HG03460 (cell line): ENCODE results near the gene KRT75.
"Not testable (repeated sequence)": the region's sequence is repeated elsewhere in the genome, so short reads cannot be mapped to it uniquely, and the experiment has no call there.

Experiments used
- ATAC-seq: cut with Tn5 transposase; IDR thresholded peaks from one replicate; pipeline ENCODE4 v1.9.1; 2021; ENCODE audit not compliant: unreplicated experiment

Gene KRT75

DNA sequence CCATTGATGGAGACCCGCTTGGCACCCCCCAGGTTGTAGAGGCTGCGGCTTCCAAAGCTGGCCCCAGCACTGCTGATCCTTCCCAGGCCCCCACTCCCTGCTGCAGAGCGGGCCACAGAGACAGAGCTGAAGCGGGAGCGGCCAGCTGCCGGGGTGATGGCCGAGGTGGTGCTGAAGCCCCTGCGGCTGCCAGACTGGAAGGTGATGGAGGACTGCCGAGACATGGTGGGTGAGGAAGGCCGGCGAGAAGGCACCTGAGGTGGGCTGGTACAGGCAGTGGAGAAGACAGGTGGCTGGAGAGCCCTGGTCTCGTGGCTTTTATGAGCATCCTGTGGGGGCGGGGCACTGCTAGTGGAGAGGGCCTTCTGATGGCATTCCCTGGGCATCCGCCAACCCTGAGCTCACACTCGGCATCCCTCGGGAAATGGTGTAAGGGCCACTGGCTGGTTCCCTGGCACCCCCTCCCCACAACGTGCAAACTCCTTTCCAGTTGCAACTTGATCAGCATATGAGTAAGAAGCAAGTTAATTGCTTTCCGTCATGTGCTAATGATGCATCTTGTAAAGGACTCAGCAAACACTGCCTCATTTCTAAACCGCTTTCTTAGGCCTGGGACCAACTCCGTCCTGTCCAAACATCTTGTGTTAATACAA lies at the start of gene KRT75:
TSS of gene KRT75 (minus strand) at position 291 of the 653 bp plus-strand sequence. CDS start at position 224, 67 bp downstream.
- ATAC-seq: no peak

DNA sequence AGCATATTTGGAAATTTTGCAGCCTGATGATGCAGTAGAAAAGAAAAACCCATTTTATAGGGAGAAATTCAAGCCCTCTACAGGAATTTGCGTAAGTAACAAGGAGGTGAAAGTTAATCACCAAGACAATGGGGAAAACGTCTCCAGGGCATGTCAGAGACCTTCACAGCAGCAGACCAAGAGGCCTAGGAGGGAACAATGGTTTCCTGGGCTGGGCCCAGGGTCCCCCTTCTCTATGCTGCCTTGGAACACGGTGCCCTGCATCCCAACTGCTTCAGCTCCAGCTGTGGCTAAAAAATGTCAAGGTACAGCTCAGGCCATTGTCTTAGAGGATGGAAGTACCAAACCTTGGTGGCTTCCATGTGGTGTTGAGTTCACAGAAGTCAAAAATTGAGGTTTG lies 45.9 kb upstream of the KRT75 start:
- no peak for ATAC-seq

DNA sequence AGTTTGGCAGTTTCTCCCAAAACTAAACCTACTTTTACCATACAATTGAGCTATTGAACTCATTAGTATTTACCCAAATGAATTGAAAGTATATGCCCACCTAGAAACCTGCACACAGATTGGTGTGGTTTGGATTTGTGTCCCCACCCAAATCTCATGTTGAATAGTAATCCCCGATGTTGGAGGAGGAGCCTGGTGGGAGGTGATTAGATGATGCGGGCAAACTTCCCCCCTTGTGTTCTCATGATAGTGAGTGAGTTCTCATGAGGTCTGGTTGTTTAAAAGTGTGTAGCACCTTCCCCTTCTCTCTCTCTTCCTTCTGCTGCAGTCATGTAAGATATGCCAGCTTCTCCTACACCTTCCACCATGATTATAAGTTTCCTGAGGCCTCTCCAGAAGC lies 43.5 kb upstream of the KRT75 start:
- no peak for ATAC-seq

DNA sequence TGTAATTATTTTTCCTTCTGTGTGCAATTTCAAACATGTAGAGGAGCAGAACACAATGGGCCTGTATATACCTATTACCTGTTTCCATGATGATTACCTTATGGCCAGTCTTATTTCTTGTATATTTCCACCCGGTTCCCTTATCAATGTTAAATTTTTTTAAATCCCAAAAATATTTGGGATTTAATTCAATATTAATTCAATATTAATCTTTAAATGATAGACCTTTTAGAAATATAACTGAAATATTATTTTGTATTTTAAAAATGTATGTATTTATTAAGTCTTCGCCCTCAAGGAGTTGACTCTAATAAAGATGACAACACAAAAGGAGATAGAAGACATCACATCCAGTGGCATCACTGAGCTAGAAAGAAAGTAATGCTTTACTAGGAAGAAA lies 40.0 kb upstream of the KRT75 start:
- no peak for ATAC-seq

DNA sequence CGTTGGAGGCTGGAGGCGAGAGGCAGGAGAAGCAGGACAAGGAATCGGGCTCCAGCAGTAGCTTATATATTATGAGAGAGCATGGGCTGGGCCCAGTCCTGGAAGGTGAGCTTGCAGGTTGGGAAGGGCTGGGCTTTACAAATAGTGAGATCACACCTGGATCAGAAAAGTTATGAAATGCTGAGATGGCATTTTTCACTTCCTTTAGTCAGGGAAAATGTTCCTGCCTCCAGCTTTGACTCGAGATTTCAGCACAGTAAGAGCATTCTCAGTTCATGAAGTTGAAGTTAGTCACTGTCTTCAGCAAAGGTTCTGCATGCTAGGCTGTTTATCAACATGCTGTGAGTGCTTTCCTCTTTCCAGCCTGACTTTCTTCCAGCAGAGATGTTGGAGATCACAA lies 39.6 kb upstream of the KRT75 start, which contains the start of gene KRT6C:
TSS of gene KRT6C (minus strand) at position 38 of the 400 bp plus-strand sequence. CDS start 68 bp downstream, outside the sequence.
- ATAC-seq: no peak

DNA sequence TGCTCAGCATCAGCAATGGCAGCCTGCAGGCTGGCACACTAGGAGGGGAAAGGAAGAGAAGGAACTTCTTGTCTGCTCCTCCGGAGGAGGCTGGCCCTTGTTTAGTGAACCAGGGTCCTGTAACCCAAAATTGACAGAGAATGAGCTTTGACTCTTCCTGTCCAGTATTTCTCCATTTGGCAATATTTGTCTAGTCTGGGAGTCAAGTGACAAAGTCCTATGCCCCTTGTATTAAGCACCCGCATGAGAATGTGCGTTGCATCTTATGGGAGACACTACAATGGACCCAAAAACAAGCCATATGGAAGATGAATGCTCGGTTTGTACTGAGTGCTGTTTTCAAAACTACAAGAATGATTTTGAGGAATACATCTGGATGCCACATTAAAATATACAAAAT lies 35.7 kb upstream of the KRT75 start:
- ATAC-seq: no peak

DNA sequence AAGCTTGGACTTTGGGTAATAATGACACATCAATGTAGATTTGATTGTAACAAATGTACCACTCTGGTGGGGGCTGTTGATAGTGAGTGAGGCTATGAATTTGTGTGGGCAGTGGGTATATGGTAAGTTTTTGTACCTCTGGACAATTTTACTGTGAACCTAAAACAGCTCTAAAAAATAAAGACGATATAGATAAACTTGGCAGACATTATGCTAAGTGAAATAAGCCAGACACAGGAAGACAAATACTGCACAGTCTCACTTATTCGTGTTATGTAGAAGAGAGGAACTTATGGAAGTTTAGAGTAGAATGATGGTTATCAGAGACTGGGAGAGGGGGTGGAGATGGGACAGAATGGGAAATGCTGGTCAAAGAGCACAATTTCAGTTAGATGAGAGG lies 30.7 kb upstream of the KRT75 start:
- no peak for ATAC-seq

DNA sequence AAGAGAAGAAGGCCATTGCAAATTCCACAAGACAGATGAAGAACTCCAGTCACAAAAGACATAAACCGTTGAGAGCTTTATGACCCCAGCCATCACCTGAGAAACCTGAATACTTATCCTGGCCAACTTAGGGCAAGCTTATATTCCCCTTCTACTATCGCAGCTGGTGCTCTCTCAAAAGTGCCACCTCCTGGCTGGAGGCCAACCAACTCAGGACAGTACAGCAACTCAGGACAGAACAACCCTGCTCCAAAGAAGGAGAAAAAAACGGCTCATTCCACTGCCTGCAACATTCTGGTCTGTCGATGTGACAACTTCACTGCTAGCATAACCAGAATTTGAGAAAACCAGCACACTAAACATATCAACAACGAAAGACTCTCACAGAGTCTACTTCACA lies 27.5 kb upstream of the KRT75 start:
- no peak for ATAC-seq

DNA sequence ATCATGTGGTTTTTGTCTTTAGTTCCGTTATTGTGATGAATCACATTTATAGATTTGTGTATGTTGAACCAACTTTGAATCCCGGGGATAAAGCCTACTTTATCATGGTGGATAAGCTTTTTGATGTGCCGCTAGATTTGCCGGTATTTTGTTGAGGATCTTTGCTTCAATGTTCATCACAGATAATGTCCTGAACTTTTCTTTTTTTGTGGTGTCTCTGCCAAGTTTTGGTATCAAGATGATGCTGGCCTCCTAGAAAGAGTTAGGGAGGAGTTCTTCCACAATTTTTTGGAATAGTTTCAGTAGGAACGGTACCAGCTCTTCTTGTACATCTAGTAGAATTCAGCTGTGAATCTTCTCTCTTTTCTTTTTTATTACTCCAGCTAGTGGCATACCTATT lies 24.7 kb upstream of the KRT75 start:
- ATAC-seq: no peak

DNA sequence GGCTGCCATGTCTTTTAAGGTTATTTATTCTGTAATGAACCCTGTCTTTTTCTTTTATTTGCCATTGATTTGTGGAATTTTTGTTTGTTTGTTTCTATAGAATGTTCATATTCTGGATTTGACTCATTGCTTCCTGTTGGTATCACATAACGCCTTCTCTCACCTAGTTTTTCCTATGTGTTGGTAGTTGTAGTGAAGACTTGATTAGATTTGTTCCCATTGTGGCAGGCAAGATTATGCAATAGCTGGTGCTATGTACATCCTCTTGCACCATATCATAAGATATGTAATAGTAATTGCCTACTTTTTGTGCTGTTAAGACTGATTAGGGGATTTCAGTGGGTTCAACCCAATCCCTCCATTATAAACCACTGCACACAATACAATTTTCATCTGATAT lies 21.6 kb upstream of the KRT75 start:
- ATAC-seq: no peak

DNA sequence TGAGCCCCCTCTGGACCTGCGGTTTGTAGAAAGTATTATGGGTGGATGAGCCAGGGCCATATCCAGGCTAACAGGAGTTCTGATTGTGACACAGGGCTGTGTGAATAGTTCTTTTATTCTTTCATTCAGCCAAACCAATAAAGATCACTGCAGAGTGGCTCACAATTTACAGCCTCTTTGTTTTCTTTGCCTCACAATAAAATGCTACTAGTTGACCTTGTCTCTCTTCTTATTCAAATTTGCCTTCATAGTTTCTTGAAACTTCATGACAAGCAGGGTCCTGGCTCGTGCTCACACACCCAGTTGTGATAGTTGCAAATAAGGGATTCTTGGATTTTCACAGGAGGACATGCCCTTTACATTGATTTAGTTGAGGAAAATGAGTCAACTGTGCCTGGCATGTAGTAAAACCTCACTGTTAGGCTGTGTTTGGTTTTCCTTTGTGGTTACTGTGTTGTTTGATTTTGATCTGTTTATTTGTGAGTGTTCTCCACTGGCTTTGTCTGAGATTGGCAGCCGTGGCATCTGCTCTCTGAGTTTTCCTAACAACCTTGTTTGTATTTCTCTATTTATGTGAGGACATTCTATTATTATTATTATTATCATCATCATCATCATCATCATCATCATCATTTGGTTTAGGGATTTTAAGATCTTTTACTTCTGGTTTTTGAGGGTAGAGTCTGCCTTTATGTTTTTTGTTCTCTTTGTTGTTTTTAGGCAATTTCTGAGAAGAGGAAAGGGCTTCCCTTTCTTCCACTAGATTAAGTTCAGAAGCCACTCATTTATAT lies 20.4 kb upstream of the KRT75 start:
- no peak for ATAC-seq

DNA sequence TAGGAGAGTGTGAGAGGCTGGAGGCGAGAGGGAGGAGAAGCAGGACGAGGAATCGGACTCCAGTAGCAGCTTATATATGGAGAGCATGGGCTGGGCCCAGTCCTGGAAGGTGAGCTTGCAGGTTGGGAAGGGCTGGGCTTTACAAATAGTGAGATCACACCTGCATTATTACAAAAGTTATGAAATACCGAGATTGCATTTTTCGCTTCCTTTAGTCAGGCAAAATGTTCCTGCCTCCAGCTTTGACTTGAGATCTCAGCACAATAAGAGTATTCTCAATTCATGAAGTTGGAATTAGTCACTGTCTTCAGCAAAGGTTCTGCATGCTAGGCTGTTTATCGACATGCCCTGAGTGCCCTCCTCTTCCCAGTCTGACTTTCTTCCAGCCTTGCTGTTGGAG lies 17.9 kb upstream of the KRT75 start, which contains the start of gene KRT6B:
TSS of gene KRT6B (minus strand) at position 46 of the 400 bp plus-strand sequence. CDS start 68 bp downstream, outside the sequence.
- ATAC-seq: no peak

DNA sequence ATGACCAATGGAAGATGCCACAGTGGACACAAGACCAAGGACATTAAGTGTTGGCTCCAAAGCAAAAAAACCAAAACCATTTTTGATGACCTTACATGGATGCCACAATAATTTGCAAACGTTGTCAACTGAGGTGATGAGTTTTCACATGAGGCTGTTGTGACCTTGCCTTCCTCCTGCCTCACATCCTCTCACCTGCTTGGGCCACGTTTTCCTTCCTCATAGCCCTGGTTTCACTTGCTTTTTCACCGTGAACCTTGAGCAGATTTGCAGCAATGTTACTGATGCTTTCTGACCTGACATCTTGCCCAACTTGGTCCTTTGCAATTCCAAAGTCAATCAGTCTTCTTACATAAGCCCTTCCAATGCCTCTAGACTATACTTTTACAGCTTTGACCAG lies 14.1 kb upstream of the KRT75 start:
- ATAC-seq: no peak

DNA sequence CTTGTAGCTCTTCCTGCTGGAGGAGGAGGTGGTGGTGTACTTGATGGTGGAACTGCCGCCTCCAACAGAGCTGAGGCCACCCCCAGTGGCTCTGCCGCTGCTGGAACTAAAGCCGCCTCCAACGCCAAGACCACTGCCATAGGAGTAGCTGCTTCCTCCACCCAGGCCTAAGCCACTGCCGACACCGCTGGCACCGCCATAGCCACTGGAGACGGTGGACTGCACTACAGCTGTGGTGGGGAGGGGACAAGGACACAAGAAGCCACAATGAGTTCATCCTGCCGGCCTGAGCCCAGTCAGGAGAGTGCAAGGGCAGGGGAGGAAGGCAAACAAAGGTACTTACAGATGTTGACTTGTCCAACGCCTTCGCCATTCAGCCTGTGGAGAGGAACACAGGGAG lies 13.0 kb upstream of the KRT75 start:
- ATAC-seq: not testable (repeated sequence)

DNA sequence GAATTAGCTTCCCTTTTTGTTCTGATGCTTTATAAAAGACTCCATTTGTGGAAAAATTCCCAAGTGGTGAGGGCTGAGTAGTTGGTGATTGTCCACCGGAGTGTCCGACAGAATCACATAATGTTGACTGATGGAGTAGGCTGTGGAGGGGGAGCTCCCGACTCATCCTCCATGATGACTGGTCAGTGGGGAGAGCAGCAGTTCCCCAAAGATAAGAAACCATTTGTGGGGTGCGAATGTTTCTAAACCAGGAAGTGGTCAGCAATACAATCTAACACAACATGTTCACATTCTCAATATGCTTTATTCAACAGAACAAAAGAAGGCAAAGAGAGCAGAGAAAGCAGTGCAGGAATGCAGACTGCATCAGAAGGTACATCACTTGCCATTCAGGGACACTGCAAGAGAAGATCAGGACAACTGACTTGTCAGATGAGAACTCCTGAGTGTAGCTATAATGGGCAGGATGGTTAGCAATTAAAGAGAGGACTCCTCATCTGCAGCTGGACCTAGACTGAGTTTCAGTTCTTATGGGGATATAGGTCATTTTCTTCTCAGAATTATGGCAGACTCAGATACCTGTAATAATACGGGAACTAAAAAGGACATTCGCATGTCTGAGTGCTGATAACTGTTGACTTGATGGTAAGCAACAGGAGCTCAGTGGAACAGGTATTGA lies 12.3 kb upstream of the KRT75 start:
- no peak for ATAC-seq

DNA sequence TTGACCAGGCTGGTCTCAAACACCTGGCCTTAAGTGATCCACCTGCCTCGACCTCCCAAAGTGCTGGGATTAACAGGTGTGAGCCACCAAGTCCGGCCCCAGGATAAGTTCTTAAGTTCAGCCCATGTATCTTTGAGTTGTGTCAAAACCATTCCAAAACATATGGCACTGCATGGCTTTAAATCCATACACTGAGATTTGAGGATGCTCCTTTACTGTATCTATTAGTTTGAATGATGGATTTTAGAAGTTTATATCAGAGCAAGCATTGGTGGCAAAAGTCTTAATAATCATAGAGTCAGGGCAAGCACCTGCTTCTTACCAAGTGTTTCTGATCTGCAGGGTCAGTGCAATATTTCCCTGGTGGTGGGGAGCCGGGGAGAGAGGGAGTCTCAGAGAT lies 11.7 kb upstream of the KRT75 start:
- no peak for ATAC-seq

DNA sequence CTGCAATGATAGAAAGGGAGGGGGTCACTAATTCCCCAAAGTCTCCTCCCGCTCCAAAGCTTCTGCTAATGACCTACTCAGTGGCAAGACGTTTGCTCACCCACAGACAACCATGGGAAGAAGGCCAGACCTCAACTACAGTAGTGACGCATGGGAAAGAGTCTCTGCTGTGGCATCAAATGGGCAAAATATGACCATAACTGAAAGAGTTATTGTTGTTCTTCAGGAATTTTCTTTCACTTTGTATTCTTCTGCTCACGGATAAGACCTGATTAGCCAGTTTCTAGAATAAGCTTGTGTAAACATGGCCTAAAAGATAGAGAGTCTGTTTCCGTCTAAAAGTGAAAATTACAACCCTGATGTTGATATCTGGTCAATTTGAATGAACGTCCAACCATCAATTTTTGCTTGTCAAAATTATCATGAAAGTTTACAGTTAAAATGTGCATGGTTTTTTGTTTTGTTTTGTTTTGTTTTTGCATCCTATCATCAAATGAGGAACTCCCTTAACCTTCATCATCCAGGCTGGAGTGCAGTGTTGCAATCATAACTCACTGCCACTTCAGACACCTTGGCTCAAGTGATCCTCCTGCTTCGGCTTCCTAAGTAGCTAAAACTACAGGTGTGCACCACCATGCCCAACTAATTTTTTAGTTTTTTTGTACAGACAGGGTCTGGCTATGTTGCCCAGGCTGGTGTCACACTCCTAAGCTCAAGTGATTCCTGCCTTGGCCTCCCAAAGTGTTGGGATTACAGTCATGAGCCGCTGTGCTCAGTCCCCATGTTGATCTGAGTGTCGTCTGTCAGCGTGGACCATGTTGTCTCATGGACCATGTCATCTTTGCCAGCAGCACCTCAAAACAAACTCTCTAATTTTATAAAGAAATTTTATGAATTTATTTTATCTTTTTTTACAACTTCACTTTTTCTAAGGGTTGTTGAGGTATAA lies 10.8 kb upstream of the KRT75 start:
- no peak for ATAC-seq

DNA sequence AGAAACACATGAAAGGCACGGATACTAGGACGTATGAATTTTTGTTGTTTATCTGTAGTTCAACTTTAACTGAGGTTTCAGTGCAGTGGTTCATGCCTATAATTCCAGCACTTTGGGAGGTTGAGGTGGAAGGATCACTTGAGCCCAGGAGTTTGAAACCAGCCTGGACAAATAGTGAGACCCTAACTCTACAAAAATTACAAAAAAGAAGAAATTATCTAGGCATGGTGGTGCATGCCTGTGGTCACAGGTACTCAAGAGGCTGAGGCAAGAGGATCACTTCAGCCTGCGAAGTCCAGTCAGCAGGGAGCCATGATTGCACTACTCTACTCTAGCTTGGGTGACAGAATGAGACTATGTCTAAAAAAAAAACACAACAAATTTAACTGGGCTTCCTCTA lies 9.8 kb upstream of the KRT75 start:
- ATAC-seq: no peak

DNA sequence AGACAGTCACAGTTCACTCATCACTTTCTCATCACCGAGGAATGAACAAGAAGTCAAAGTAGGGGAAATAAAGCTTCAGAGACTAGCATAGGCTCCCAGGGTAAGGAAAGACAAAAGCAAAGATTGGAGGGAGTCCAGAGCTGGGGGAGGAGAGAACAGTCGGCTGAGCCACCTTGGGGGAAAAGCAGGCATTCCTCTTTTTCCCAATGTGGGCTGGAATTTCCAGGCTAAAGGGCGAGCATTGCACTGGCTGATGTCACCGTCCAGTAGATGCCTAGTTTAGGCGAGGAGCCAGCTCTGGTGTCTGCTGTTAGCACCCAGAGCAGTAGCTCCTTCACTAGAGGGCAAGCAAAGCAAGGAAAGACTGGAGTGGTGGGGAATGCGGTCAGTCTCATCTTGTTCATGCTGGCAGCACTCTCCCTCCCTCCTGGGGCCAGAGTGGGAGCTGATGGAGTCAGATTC lies 8.5 kb upstream of the KRT75 start:
- no peak for ATAC-seq

DNA sequence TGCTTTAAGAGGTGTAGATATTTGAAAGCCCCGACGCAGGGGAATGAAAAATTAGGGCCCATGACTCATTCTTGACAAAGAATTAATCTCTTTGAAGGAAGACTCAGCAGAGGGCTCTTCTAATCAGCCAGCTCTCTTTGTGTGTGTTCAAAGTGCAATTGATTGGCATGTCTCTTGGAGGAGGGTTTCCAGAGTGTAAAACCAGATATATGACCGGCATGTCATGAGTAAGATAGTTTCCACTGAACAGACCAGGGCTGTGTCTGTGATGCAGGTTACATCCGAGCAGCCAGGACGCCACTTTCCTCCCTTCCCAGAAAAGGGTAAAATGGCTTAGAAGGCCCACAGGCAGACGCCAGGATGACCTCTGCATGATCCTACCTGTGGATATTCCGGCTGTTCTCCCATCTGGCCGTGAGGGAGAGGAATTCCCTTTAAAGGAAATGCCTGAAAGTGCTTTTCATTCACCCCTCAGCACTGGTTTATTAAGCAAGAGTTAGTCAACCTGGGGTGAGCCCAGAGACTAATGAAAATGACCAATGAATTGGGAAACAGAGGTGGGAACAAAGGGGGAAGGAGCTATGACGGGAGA lies 7.2 kb upstream of the KRT75 start:
- ATAC-seq: no peak
